Sigmoid colon (tissue), 4 donors: Measurements from ENCODE around the gene DPF1.

Source experiments
- POLR2AphosphoS5 ChIP-seq, 4 donors: sonication (generic); formaldehyde crosslinking; IDR thresholded peaks; one replicate each; pipeline ENCODE4 v1.6.1; 2017; ENCODE audit warnings: antibody characterized with exemption in 4 of 4
- TF ChIP-seq, protein P1 (sequence below), 4 experiments: fragments of 450-650 bp in 3 of 4; fragments of 200-600 bp in 1 of 4; IDR thresholded peaks; one replicate each; pipeline ENCODE4 v1.5.1; 2016 to 2019; ENCODE audit warnings: antibody characterized with exemption in 4 of 4, mild to moderate bottlenecking in 3 of 4, moderate library complexity in 2 of 4

DNA sequence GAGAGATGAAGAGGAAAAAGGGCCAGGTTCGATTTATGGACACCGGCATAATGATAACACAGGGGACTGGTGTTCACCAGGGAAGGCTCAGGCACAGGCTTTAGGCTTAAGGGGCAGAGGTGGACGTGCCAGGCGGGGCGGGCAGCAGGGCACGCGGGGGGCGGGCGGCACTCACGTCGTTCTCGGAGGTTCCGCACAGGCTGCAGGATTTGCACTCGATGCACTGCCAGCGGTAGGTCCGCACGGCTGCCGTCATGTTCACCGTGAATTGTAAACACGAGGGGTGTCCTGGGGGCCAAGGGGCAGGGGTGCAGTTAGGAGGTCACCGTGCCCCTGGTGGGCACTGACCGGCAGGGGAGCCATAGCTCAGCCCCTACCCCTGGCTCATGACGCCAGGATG lies 10.6 kb downstream of the DPF1 start:
- TF ChIP-seq, protein P1, sequence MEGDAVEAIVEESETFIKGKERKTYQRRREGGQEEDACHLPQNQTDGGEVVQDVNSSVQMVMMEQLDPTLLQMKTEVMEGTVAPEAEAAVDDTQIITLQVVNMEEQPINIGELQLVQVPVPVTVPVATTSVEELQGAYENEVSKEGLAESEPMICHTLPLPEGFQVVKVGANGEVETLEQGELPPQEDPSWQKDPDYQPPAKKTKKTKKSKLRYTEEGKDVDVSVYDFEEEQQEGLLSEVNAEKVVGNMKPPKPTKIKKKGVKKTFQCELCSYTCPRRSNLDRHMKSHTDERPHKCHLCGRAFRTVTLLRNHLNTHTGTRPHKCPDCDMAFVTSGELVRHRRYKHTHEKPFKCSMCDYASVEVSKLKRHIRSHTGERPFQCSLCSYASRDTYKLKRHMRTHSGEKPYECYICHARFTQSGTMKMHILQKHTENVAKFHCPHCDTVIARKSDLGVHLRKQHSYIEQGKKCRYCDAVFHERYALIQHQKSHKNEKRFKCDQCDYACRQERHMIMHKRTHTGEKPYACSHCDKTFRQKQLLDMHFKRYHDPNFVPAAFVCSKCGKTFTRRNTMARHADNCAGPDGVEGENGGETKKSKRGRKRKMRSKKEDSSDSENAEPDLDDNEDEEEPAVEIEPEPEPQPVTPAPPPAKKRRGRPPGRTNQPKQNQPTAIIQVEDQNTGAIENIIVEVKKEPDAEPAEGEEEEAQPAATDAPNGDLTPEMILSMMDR (IDR thresholded peaks at IDR 0.05), result no peak
- TF ChIP-seq POLR2AphosphoS5 (IDR thresholded peaks at IDR 0.05), result no peak
